GM19043 (cell line): Measurements from ENCODE around the gene RERE.

Experiments used
- ATAC-seq: cut with Tn5 transposase; IDR thresholded peaks from one replicate; pipeline ENCODE4 v1.9.1; 2021; ENCODE audit warnings: low read depth; ENCODE audit not compliant: unreplicated experiment

RERE gene

DNA sequence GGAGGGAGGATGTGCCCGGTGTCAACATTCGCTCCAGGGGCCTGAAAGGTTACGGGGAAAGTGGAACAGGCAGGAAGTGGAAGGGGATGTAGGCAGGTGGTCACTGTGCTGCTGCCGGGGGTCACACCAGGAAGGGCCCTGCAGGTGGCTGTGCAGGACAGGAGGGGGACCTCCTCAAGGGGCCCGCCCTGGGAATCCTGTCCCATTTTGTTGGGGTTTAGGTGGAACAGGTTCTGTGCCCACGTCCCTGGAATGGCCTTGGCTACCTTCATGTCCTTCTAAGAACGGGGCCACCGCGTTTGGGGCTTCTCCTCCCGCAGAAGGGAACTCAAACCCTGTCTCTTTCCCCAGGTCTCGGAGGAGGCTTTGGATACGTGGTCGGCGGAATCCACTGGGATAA lies 487.6 kb downstream of the RERE start:
- no peak for ATAC-seq

DNA sequence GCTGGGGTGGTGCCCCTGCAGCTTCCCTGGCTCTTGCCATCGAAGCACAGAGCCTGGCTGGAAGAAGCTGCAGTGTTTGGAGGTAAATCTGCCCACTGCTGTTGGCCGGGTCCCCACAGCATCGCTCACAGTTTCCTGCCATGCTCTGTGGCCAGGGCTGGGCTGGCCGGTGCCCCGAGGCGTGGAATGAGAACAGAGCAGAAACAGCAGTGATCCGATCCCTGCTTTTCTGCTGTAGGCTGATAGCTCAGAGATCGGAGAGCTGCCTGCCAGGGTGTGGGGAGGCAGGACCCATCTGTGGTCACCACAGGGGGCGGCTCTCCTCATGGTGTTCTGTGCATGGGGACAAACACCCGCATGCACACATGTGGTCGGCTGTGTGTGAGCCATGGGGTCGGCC lies 488.0 kb downstream of the RERE start:
- no peak for ATAC-seq

DNA sequence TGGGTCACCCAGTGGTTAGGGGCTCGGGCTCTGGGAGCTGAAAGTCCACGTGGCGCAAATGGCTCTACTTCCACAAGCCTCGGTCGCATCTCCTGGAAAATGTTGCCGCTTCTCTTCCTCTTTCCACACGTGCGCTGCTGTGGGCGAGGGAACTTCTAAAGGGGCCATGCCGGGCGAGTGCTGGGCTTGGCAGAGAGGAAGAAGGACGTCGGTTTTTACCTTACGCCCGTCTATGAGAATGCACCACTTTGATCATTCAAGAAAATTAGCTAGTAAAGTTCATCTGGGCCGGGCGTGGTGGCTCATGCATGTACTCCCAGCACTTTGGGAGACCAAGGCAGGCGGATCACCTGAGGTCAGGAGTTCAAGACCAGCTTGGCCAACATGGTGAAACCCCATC lies 489.2 kb downstream of the RERE start:
- ATAC-seq = no peak

DNA sequence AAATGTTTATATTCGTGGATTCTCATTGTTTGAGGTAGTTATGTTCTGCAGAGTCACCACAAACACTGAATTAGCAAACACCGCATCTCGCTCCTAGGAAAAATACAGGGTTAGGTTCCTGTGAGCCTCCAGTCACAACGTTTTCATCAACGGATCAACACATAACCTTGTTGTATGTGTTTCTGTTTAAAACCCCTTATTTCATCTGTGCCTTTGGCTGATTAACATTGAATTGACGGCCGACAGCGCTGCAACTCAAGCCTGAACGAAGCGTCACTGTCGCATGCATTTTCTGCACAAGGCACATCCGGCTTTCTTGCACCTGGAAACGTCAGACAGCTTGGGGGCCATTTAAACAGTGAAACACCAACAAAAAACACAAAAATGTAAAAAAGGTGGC lies 491.2 kb downstream of the RERE start:
- no peak for ATAC-seq

DNA sequence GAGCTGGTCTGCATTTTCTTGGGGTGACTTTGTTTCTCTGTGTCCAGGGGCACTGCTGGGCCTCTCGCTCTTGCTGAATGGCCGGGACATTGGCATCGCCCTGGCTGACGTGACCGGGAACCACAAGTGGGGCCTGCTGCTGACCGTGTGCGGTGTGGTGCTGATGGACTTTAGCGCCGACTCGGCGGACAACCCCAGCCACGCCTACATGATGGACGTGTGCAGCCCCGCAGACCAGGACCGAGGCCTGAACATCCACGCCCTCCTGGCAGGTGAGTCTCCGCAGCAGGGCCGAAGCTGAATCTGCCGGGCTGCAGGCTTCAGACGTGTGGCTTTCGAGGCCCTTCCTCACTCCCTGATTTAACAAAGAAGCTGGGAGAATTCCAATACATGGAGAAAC lies 491.7 kb downstream of the RERE start:
- no peak for ATAC-seq

DNA sequence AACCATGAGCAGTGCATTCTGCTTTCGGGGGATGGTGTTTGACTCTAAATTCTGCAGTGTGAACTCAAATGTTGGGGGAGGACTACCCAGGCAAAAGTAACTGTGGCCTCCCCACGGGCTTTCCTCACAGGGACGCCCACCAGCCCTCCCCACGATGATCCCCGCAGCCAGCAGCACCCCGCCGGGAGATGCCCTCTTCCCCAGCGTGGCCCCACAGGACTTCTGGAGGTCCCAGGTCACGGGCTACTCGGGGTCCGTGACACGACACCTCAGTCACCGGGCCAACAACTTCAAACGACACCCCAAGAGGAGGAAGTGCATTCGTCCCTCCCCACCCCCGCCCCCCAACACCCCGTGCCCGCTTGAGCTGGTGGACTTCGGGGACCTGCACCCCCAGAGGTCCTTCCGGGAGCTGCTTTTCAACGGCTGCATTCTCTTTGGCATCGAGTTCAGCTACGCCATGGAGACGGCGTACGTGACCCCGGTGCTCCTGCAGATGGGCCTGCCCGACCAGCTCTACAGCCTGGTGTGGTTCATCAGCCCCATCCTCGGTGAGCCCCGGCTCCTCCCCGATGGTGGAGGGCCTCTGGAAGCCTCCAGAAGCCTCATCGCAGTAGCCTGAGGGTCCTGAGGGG lies 493.1 kb downstream of the RERE start:
- ATAC-seq = no peak

DNA sequence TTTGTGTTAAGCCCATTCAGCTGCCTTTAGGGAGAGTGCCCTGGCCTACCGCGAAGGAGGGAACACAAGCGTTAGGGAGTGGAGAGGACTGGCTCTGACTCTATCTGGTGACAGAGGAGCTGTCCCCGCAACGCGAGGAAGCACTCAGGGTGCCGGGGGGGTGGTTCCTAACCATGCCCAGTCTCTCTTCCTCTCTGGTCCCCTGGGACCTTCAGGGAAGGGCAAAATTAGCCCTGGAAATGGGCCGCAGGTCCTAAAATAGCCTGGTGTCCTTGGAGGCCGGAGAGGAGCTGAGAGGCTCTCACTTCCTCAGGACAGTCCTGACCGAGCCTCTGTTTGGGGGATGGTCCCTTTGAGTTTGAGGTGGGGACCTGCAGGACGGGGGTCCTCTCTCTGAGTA lies 493.7 kb downstream of the RERE start:
- no peak for ATAC-seq

DNA sequence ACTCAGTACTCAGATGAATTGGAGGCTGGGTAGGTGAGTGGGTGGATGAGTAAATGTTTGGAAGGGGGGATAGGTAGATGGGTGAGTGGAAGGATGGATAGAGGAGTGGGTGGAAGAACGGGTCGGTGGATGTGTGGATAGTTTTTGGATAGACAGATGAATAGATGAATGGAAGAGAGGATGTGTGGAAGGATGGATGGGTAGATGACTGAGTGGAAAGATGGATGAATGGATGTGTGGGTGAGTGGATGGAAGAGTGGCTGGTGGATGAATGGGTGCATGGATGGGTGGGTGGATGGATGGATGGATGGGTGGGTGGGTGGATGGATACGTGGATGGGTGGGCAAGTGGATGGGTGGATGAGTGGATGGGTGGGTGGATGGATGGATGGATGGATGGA lies 495.8 kb downstream of the RERE start:
- no peak for ATAC-seq

DNA sequence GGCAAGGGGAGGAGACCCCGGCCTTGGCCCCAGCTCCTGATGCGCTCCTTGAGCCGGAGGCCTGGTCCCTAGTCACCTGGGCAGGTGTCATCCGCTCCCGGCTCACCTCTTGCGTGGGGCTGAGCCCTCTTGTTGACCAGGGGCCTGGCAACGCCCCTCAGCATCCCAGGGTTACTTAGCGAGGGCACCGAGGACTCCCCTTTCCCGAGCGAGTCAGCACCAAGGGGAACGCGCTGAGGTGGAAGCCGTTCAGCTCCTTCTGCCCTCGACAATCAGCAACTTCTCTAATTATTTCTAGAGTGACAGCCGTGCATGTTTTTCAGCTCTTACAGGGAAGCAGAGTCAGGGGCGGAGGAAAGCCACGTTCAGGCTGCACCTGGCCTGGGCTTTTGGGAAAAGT lies 499.0 kb downstream of the RERE start:
- no peak for ATAC-seq

DNA sequence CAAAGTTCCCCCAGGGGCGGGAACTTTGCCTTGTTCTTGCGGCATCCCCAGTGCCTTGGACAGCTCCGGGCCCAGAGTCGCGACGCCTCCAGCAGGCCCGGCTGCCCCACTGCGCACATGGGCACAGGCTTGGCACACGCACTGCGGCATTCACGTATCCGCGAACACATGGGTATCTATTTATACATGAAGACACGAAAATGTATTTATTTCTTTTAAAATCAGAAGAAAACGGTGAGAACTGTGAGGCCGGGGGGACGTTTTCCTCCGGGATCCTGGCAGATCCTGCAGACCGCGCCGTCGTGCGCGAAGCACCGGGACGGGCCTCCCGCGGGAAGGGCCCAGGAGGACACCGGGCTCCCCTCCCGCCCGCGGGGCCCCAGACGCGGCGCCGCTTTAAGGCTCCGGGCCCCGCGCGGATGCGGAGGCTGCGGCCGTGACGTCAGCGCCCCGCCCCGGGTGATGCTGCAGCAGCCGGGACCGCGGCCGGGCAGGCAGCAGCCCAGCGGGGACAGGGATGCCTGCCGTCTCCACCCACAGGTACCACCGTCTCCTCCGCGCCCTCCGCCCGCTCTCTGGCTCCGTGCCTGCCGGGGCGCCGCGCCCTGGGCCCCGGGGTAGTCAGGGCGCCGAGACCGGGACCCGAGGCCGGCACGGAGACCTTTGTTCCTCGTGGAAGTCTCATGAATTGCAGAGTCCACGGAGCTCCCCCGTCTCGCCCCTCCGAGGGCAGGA lies 499.6 kb downstream of the RERE start, which contains the start of gene SLC45A1:
TSS of gene SLC45A1 (plus strand) at position 468 of the 735 bp plus-strand sequence. CDS start 6,216 bp downstream, outside the sequence.
- no peak for ATAC-seq

DNA sequence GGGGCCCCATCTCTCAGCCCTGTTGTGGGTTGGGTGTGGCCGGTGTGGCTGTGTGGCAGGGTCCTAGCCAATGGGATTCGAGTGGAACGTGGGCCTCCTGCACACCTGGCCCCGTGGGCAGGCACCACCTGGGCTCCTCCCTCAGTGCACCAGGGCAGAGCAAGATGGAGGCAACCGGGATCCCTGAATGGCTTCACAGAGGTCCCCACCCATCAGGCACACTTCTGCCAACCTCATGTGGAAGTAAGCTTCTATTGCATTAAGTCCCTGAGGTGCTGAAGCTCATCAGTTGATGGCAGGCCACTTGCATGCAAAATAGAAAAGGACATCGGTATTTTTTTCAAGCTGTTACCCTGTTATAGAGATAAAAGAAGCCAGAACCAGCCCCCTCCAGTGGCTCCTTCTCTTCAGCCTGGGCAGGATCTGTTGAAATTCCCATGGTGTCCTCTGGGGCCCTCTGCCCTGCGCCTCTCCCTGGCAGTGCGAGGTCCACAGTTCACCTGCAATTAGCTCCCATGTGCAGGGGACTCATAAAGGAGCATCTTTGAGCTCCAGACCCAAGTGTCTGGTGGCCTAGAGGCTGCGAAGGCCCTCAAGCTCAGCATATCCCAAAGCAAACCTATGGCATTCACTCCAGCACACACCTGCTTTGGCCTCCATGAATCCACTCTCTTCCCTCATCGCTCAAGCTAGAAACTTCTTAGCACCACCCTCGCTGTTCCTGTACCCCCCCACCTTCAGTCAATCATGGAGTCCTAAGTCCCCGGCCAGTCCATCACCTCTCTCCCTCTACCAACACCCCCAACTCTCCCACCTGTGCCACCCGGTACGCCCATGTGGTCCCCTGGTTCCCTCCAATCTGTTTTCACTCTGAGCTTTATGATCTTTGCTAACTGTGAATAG lies 501.6 kb downstream of the RERE start:
- no peak for ATAC-seq

DNA sequence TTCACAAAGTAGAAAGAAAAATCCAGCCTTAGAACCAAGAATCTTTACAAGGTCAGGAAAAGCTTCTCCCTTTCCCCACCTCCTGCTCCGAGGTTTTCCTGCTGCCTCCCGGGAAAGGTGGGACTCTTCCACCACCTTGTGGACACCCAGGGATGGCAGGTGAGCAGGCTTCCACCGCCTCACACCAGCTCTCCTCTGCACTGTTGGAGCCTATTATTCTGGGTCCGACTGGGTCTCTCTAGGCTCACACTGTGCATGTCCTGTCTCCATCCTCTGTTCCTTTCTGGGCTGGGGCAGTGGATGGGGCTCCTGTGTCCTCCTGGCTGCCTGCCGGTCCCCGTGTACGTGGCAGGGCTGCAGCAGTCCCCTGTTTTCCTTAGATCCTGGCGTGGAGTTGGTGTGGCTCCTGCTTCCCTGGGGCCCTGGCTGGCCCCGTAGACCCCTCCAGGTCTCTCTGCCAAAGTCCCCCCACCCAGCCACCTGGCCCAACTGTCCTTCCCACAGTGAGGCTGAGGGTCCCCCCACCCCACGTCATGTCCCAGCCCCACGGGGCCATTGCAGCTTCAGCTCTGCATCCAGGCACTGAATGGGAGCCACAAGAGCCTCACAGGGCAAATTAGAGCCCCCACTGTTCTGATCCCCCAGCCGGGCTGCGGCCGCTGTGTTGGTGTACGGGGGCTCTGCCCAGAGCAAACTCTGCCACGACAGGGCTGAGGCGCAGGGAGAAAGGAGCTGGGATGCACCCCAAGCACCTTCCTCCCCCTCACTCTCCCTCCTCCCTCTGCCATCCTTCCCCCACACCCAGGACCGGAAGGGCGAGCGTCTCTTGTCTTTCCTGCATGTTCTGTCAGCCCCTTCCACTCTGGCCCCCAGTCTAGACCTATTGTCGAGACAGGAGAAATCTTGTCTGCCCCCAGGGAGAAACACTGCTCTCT lies 502.8 kb downstream of the RERE start:
- no peak for ATAC-seq

DNA sequence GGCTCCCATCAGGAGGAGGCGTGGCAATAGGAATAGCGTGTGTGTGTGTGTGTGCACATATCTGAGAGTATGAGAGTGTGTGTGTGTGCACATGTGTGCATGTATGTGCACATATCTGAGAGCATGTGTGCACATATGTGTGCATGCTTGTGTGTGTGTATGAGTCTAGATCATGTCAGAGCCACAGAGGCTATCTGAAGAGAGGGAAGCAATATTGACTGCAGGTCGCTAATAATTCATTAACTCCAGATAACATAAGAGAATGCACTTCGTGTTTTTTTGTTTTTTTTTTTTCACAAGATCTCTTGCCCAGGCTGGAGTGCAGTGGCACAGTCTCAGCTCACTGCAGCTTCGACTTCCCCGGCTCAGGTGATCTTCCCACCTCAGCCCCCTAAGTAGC lies 504.2 kb downstream of the RERE start:
- ATAC-seq = no peak

DNA sequence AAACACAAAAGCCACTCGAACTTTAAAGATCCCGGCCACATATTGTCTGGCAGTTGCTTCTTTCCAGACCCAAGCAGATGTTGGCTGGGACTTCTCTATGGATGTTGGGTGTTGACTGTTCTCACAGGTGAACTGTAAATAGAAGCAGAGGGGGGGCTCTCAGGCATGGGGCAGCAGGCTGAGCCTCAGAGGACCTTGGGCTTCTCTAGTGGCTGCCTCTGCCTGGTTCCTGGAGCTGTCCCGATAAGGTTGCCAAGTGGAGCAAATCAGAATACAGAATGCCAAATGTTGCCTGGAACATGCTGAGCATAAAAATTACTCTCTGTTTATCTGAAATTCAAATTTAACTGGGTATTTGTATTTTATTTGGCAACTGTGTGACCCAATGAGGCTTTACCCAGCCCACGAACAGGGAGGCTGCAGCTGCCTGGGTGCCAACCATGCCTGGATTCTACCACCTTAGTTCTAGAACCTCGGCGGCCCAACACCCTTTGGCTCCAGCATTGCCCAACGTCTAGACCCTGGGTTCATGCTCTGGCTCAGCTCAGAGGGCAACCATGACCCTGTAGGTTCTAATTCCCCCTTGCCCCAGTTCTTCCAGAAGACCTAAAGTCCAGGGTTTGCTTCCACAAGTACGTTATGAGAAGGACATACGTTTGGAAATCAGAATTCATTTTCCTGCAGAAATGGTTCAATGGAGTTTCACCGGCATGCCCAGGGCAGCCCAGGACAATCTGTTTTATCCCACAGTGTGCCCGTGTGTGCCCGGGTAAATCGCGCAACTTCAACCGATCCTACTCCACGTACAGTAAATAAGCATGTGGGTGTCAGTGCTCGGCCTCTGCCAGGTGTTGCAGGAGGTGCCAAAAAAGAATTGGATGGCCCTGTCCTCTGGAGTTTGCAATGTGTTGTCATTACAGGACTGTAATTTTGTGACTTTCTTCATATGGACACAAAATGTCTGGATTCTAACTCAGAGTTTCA lies 504.9 kb downstream of the RERE start:
- no peak for ATAC-seq

DNA sequence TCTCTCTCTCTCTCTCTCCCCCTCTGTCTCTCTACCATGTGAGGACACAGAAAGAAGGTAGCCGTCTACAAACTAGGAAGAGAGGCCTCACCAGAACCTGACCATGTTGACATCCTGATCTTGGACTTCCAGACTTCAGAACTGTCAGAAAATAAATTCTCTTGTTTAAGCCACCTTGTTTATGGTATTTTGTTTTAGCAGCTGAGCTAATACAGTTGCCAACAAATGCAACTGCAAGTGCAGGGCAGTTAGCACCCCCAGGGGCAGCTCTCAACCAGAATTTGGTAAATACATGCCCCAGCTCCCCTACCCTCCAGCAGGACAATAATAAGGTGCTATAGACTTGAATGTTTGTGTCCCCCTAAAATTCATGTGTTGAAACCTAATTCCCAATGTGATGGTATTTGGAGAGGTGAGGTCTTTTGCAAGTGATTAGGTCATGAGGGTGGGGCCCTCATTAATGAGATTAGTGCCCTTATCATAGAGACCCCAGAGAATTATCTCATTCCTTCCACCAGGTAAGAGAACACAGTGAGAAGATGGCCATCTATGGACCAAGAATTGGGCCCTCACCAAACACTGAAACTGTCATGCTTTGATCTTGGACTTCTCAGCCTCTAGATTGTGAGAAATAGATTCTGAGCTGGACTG lies 506.2 kb downstream of the RERE start:
- ATAC-seq = no peak

DNA sequence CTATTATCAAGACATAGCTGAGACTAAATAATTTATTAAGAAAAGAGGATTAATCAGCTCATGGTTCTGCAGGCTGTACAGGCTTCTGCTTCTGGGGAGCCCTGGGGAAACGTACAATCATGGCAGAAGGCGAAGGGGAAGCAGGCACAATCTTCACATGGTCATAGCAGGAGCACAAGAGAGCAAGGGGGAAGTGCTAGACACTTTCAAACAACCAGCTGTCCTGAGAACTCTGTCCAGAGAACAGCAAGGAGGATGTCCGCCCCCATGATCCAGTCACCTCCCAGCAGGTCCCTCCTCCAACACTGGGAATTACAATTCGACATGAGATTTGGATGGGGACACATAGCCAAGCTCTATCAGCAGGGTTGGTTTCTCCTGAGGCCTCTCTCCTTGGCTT lies 509.8 kb downstream of the RERE start:
- ATAC-seq = no peak

DNA sequence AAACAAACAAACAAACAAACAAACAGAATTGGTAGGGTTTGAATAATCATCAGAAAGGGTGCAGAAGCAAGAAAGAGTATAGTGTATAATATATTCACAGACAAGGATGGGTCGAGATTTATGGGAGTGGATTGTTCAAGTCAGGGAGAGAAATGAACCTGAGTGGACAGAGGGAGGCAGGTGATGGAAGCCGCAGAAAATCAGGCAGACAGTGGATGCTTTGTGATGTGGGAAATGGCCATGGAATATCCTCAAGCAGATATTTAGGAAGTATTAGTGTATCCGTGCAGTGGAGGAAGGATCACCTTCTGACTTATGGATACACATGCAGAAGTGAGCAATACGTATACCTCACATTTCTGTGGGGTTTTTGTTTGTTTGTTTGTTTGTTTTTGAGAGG lies 513.6 kb downstream of the RERE start:
- no peak for ATAC-seq

DNA sequence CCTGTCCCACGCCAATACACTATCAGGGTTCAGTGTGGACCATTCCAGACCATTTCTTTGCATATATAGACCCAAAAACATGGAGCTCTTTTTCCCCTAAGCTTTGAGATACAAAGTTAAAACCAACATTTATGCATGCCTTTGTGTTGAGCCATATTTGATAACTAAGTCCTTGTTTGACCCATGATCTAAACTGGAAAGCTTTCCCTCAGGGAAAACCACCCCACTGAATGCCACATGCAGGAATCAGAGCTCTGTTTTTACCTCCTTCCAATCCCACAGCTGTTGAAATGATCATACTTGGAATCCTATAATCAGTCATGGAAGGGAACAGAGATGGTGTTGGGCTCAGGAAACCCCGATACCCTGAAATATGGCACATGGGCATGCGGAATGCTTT lies 514.3 kb downstream of the RERE start:
- no peak for ATAC-seq
